Hindlimb muscle (tissue), 1 donor: ENCODE data around the gene SLC25A33. TPM values are rescaled to one million over a fixed set of nuclear protein-coding genes. Genes with fewer than 3 reads are reported as not detected.
"Not testable (repeated sequence)": the region's sequence is repeated elsewhere in the genome, so short reads cannot be mapped to it uniquely, and the experiment has no call there.

Experiments
- DNase-seq: peaks from one replicate; pipeline ENCODE4 v3.0.0-alpha.2; 2013
- polyA plus RNA-seq: library from polyadenylated mRNA; unstranded; fragments of 120-200 nt; gene quantifications from one replicate; pipeline ENCODE4 v1.2.1, GENCODE V29; 2013; ENCODE audit not compliant: insufficient read length

Gene SLC25A33
- polyA plus RNA-seq, 1 donor, result 1.2 TPM

DNA sequence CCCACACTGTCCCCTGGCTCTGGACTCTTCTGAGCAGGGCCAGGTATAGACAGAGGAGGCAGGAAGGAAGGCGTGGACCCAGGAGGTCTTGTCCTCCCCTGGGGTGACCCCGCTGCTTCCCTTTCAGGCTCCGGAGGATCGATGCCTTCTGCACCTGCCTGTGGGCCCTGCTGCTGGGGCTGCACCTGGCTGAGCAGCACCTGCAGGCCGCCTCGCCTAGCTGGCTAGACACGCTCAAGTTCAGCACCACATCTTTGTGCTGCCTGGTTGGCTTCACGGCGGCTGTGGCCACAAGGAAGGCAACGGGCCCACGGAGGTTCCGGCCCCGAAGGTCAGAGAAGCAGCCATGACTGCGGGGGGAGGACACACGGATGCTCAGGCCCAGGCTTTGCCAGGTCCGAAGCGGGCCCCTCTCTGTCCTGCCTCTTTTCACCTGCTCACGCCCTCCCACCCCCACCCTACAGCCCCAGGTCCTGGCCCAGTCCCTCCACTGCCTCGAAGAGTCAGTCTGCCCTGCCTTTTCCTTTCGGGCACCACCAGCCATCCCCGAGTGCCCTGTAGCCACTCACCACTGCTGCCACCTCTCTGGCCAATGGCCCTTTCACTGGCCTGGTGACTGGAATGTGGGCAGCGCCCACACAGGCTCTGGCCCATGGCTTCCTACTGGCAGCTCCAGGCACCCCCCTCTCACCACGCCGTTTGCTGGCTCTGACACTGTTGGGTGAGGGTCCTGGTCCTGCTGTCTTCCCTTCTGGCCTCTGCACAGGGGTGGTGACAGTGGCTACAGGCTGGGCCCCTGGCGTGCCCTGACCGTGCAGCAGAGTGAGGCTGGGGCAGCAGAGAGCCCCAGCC, 62.9 kb downstream of the SLC25A33 start:
- DNase-seq, result no peak

DNA sequence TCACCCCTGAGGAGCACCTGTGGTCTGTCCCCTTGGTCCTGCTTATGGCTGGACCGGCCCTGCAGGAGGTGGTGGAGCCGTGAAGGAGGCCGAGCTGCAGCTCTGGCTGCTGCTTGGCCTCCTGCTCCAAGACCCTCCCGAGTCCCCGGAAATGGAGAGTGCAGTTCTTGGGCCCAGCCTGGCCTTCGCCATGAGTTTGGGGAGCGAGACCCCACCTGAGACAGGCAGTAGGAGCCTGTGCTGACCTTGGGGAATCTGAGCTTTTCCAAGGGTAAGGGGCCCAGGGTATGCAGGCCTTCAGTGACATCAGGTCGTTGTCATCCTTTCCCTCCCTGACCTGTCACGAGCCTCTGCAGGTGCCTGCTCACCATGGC, 63.5 kb downstream of the SLC25A33 start:
- DNase-seq, result no peak

DNA sequence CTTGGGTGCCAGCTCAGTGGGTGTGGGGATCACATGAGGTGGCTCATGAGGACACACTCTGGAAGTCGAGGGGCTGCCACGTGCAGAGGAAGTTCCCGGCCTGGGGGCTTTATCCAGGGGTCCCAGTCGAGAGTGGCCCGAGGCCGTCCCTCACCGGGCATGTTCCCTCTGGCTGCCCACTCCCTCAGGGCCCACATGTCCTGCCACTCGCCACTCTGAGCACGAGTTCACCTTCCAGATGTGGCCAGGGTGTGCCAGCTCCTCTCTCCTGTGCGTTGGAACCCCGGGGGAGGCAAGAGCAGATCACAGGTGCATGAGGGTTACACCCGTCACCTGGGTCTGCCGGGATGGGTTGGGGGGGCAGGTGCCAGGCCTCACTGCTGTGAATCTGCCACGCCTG, 64.0 kb downstream of the SLC25A33 start:
- no peak for DNase-seq

DNA sequence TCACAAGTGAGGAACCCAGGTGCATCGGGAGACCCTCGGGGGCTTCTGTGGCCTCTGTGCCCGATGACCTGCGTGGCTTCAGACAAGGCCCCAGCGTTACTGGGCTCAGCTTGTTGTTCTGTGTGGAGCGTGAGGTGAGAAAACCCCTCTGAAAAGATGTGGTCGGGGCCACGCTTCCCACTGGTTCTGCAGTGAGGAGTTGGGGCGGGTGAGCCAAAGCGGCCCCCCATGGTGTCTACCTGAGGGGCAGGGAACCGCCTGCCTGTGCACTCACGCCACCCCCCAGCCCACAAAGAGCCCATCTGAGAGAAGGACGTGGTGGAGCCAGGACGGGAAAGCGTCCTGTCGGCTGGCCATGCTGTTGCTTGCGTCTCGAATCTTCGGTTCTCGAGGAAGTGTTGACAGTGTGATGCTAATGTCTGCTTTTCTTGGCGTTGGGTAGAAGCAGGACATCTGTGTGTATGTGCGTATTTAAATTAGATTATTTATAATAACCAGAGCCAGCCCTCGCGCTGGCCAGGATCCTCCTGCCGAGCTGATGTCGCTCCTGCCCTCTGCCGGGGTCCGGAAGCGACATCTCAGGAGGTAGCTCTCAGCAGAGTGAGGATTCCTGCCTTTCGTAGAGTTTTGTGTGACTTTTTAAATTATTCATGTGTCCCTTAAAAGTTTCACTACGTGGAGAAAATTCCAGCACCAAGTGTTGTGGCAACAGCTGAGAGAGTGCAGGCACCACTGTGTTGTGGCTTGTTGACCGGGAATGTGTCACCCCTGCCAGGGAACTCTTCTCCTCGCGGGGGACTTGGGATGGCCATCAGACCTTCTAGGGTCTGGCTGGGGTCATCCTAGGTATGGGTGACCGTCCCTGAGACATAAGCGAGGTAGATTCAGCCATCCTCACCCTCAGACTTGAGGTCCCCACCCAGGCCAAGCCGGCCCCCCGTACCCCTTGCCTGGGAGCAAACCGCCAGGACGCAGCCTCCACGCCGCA, 64.8 kb downstream of the SLC25A33 start:
- DNase-seq, result no peak

DNA sequence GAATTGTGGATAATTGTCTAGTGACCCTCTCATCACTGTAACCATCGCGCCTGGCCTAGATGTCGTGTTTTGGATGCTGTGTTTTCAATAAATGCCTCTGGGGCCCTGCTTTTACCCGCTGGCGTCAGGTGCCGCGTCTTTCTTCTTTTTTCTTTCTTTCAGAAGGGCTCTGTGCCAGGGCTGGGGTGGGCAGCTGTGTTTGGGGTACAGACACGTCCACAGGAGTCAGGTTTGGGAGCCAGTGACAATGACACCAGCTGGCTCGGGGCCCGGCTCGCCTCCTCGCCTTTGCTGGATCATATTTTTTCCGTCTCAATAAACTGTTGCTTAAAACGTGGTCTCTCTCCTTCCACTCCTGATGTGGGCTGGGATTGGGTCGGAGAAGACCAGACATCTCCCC, 65.6 kb downstream of the SLC25A33 start:
- no peak for DNase-seq

DNA sequence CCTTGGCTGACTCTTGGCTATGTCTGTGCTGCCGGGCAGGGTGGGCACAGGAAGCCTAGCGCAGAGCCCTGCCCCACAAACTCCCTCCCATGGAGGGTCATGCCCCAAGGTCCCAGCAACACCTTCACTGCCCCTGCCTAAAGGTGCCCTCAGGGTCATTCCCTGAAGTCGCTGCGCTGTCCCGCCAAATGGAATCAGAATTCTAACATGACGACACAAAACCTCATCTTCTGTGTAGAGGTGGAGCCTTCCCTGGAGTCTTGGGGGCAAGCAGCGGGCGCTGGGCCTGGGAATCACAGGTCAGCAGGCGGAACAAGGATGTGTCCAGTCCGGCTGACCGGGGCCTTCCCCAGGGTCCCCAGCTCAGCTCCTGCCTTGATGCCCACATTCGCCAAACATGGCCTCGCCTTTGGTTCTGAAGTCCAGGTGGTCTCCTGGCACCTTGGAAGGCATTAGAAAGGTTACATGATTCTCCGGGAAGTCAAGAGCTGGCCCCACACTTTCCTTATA, 66.7 kb downstream of the SLC25A33 start:
- no peak for DNase-seq

DNA sequence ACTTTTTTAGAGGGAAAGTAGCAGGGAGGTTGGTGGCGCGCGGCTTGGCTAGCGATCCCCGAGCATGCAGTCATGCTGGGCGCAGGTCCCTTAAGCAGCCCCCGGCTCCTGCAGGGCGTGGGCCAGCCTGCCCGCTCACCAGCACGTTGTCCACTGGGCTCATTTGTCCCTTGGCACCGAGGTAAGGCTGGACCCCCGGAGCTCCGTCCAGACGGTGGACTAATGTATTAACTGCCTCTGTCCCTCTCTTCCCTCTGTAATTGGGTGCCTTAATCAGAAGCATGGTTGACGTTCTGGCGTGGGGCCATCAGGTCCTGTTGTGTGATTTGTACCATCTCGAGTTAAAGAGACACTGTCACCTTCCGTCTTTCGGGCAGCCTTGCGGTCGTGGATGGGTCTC, 67.2 kb downstream of the SLC25A33 start:
- DNase-seq, result no peak

DNA sequence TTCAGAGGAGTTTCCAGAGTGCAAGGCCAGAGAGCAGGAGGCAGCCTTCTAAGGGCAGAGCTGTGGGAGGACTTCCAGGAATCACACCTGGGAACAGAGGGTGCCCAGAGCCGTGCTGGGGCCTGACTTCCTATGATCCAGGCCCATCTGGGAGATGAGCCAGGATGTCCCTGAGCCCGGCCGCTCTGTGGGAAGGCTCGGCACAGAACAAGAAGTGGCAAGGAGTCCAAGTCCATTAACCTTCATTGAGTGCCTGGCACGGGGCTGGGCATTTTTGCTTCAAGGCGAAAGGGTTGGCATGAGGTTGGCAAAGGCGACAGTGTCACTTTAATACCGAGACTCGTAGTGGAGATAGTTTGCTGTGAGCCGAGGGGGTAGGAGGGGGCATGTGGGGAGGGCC, 67.7 kb downstream of the SLC25A33 start:
- DNase-seq, result no peak

DNA sequence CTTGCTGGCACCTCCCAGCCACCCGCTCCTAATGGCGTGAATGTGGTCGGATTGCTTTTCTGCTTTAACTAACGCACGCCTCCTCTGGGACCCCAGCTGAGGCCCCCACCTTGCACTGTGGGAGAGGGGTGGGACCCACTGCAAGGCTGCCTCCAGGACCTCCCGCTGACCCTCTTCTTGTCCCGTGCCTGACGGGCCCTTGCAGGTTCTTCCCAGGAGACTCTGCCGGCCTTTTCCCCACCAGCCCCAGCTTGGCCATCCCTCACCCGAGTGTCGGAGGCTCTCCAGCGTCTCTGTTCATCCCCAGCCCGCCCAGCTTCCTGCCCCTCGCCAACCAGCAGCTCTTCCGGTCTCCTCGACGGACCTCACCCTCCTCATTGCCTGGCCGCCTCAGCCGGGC, 68.1 kb downstream of the SLC25A33 start:
- no peak for DNase-seq

DNA sequence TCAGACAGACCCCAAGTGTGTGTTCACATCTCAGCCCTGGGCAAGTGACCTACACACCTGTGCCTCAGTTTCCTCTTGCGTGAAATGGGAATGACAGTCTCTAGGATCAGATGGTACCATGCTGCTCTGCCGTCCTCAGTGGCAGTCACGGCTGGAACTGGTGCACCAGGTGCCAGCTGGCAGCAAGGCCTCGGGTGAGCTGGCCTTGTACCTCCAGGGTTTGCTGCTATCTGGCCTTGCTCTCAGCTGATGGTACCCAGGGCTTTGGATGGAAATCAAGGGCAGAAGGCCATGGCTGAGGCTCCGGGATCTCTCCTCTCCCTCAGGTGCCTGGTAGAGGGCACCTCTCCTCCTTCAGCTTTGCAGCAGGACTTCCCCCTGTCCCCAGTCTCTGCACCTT, 70.7 kb downstream of the SLC25A33 start:
- DNase-seq, result no peak

DNA sequence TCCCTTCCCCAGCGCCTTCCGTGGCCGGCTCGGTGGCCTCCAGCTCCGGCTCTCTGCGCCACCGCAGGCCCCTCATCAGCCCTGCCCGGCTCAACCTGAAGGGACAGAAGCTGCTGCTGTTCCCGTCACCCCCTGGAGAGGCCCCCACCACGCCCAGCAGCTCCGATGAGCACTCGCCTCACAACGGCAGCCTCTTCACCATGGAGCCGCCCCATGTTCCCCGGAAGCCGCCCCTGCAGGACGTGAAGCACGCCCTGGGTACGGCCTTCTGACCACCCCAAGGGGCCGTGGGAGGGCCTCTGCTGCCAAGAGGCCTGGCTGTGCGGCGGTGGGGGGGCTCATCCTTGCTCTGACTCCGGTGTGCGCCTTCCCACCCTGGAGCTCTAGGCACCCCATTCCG, 71.3 kb downstream of the SLC25A33 start:
- DNase-seq, result no peak

DNA sequence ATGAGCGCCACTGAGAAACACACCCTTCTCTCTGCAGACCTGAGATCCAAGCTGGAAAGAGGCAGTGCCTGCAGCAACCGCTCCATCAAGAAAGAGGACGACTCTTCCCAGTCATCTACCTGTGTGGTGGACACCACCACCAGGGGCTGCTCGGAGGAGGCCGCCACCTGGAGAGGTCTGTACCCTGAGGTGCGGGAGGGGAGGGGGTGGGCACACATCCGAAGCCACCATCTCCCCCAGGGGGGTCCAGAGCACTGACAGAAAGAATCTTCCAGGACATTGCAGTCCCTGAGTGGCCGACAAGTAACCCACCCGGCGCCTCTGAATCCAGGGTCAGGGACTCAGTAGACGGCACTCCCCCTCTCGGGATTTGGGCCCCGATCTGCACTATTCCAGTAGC, 72.5 kb downstream of the SLC25A33 start:
- DNase-seq, result no peak

DNA sequence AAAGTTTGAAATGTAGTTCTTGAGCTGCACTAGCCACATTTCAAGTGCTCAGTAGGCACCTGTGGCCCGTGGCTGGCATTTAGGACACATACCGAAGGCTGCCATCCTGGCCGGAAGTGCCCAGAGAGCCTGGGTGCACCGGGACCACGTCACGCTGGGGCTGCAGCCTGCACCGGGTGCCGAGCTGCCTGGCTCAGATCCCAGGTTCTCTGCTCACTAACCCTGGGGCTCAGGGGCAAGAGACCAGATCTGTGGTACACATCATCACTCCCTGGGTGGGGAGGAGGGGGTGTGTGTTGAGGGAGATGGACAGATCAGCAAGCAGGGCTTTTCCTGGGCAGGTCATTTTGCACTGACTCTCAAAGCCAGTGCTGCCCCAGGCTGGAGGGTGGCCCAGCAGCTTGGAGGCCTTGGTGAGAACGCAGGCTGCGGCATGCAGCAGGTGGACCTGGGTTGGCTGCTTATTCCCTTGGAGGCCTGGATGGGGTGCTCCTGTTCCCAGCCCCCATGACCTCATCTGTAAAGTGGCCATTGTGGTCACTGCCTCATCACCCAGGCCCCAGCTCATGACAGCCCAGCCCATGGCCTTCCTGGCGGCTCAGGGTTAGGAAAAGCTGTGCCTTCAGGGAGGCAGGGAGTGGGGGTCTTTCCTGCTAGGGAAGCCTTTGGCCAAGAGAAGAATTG, 73.0 kb downstream of the SLC25A33 start:
- no peak for DNase-seq

DNA sequence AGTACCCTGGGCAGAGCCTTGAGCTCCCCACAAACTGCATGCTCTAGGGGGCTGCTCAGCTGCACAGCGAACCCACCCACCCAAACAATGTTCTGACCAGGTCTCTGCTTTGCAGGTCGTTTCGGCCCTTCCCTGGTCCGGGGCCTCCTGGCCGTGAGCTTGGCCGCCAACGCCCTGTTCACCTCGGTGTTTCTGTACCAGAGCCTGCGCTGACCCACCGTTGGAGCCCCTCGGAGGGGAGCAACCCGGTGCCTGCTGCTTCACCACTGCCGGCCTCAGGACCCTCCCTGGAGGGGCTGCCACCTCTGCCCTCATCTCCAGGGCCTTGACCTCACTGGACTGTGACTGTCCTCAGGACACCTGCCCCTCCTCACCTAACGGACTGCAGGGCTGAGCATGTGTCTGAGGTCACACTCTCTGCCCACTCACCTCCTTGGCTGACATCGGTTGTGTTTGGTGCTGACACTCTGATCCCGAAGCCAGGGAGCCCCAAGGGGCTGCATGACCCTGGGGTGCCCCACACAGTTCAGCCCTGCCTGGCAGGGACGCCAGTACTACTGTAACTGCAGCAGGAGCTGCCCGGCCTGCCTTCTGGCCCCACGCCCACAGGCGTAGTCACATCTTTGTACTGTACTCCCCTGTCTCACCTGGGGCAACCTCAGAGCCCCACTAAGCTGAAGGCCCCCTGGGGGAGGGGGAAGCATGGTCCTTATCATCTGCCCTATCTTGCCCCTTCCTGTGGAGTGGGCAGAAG, 73.8 kb downstream of the SLC25A33 start:
- DNase-seq, result no peak

DNA sequence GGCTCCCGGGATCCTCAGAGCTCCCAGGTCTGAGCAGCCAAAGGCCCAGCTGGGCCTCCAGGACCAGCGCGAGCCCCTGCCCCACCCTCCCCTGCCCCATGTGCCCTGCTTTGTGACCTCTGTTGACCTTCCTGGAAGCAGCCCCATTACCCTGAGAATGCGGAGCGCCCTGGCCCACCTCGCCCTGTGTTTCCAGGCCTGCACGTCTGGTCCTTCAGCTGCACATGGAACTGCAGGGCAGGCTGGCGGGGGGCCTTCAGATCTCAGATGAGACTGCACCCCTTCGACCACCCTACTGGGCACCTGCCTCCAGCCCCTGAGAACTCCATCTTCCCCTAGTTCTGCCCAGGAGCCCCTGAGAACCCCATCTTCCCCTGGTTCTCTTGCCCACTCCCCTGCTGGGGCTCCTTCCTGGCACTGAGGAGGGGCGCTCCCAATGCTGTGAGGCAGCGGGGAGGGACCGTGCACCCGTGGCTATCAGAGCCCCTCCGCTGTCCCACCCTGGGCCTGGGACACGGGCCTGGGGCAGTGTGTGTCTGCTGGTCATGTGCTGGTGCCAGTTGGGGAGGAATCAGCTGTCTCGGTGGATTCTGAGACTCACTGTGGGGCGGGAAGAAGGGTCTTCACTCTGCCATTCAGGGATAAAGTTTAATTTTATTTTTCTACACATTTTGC, 74.5 kb downstream of the SLC25A33 start:
- no peak for DNase-seq

DNA sequence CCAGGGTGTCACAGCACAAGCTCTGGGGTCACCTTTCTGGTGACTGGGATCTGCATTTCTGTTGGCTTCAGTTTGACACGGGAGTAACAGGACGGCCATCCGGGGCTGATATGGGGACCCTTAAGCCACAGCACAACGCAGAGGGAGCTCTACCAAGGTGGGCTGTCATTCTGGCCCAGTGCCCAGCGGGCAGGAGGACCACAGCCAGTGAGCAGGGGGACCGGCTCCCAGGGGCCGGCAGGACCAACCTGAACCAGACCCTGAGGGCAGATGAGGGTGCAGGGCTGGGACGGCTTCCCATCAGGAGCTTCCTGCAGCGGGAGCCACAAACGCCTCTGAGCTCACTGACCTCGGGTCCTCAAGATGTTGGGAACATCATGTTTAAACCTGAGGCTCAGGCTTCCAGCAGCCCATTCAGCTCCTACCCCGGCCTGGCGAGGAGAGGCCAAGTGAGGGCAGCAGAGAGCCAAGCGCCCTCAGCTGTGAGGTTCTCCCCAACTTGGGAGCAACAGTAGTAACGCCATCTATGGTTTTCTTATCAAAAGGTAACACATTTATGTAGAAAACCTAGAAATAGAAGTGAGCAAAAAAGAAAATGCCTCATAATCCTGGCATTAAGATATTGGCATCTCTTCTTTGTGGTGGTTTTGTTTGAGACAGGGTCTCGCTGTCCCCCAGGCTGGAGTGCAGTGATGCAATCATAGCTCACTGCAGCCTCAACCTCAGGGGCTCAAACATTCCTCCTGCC, 76.2 kb downstream of the SLC25A33 start:
- DNase-seq, result no peak

DNA sequence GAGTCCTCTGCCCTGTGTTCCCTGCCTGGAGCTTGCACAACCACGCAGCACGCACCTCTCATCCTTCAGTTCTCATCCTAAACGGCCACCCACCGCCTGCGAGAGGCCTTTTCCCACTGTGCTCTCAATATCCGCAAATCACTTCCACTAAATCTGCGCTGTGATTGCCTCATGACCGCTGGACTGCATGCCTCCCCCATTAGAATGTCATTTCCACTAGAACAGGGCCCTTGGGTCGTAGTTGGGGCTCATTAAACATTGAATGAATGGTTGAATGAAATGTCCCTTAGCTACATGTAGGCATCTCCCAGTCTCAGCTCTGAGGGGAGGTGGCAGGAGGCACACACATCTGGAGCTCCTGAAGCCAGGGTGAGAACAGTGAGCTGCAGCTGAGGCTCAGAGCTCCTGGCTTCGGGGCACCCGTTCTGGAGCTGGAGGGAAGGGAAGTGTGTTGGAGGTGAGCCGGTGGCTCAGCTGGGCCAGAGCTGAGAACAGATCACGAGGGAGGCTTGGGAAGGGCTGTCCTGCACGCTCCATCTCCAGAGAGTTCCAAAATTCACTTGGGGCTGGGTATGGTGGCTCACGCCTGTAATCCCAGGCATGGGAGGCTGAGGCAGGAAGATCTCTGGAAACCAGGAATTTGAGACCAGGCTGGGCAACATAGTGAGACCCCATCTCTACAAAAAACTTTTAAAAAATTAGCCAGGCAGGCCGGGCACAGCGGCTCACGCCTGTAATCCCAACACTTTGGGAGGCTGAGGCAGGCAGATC, 79.8 kb downstream of the SLC25A33 start:
- no peak for DNase-seq

DNA sequence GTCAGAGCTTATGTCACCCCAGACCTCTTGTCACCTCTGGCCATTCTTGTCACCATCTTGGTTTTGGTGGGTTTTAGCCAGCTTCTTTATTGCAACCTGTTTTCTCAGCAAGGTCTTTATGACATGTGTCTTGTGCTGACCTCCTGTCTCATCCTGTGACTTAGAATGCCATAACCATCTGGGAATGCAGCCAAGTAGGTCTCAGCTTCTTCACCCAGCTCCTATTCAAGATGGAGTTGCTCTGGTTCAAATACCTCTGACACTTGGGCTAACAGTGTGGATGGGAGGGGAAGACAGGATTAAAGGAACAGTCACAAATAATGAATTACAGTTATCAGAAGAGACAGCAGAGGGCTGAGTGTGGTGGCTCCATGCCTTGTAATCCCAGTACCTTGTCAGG, 81.8 kb downstream of the SLC25A33 start:
- no peak for DNase-seq

DNA sequence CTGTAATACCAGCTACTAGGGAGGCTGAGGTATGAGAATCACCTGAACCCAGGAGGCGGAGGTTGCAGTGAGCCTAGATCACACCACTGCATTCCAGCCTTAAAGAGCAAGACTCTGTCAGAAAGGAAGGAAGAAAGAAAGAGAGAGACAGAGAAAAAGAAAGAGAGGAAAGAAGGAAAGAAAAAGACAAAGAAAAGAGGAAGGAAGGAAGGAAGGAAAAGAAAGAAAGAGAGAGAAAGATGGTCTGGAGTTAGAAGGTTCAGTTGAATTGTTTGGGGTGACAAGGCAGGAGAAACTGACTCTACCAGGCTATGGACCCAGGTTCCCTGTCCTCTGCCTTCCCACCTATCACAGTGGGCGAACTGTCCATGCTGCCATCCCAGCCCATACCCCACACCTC, 84.8 kb downstream of the SLC25A33 start:
- DNase-seq, result no peak

DNA sequence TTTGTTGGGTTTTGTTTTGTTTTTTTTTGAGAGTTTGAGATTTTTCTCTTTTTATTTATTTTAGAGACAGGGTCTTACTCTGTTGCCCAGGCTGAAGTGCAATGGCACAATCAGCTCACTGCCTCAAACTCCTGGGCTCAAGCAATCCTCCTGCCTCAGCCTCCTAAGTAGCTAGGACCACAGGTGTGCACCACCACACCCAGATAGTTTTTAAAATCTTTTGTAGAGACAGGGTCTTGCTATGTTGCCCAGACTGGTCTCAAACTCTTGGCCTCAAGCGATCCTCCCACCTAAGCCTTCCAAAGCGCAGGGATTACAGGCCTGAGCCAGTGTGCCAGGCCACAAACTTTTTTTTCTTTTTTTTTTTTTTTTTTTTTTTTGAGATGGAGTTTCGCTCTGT, 85.8 kb downstream of the SLC25A33 start:
- not testable (repeated sequence) for DNase-seq
